GM18867 (cell line): ENCODE results near the gene MUC22.
"Not testable (repeated sequence)": the region's sequence is repeated elsewhere in the genome, so short reads cannot be mapped to it uniquely, and the experiment has no call there.

ENCODE experiments used
- ATAC-seq: cut with Tn5 transposase; IDR thresholded peaks from one replicate; pipeline ENCODE4 v1.9.1; 2021; ENCODE audit warnings: mild to moderate bottlenecking, moderate library complexity; ENCODE audit not compliant: unreplicated experiment

Gene MUC22

GRCh38 chr6:31010393-31011060 is at the start of gene MUC22:
Gene MUC22 (plus strand): TSS chr6:31010474. CDS start chr6:31010707, 233 bp downstream.
- no peak for ATAC-seq

- no peak for ATAC-seq
Measured at GRCh38 chr6:30960907-30961673, 49.2 kb upstream of the MUC22 start.

- ATAC-seq = no peak
Measured at GRCh38 chr6:30962716-30963115, 47.6 kb upstream of the MUC22 start.

- no peak for ATAC-seq
Measured at GRCh38 chr6:30963641-30964040, 46.6 kb upstream of the MUC22 start.

GRCh38 chr6:30964075-30964474 is 46.2 kb upstream of the MUC22 start:
- no peak for ATAC-seq

- ATAC-seq = no peak
Measured at GRCh38 chr6:30965140-30965601, 45.1 kb upstream of the MUC22 start.

GRCh38 chr6:30966154-30966553 is 44.1 kb upstream of the MUC22 start:
- ATAC-seq = no peak

- ATAC-seq = not testable (repeated sequence)
Measured at GRCh38 chr6:30969171-30969570, 41.1 kb upstream of the MUC22 start.

- no peak for ATAC-seq
Measured at GRCh38 chr6:30970946-30971345, 39.3 kb upstream of the MUC22 start.

- ATAC-seq = no peak
Measured at GRCh38 chr6:30972816-30973215, 37.5 kb upstream of the MUC22 start.

- ATAC-seq = no peak
Measured at GRCh38 chr6:30974490-30975252, 35.6 kb upstream of the MUC22 start.

- no peak for ATAC-seq
Measured at GRCh38 chr6:30979141-30979540, 31.1 kb upstream of the MUC22 start.

- no peak for ATAC-seq
Measured at GRCh38 chr6:30979690-30980089, 30.6 kb upstream of the MUC22 start.

- ATAC-seq = no peak
Measured at GRCh38 chr6:30981942-30982772, 28.1 kb upstream of the MUC22 start.

GRCh38 chr6:30983439-30983838 is 26.8 kb upstream of the MUC22 start, which contains the start of gene MUC21:
Gene MUC21 (plus strand): TSS chr6:30983718. CDS start chr6:30983959, 241 bp downstream.
- no peak for ATAC-seq

GRCh38 chr6:30985490-30985889 is 24.8 kb upstream of the MUC22 start:
- ATAC-seq = no peak

GRCh38 chr6:30987304-30987703 is 23.0 kb upstream of the MUC22 start:
- ATAC-seq = no peak

- no peak for ATAC-seq
Measured at GRCh38 chr6:30988209-30988825, 22.0 kb upstream of the MUC22 start.

GRCh38 chr6:30990422-30991086 is 19.7 kb upstream of the MUC22 start:
- no peak for ATAC-seq

GRCh38 chr6:30991891-30992290 is 18.4 kb upstream of the MUC22 start:
- no peak for ATAC-seq
